ENCODE measurements around the gene TDP1. TPM values are rescaled to one million over a fixed set of nuclear protein-coding genes. Genes with fewer than 3 reads are reported as not detected.
A peak's percentile ranks its signal among the peaks of the same experiment; 100 is the strongest.

TDP1 gene
- total and polyA plus RNA-seq, 2 of the 13 experiments (the other 11 are each of a cell fraction or from before 2014, with no cell fraction given), result 16.4 to 31.2 TPM

GRCh38 chr14:89954070-89955021 is 1.4 kb upstream of the TDP1 start, which contains the start of gene EFCAB11 (continued):
- TF ChIP-seq ZNF598 (CRISPR knock-in tag; IDR thresholded peaks at IDR 0.05; ENCODE audit: borderline replicate concordance), result peak; percentile 90
- TF ChIP-seq HOXA5 (CRISPR knock-in tag; IDR thresholded peaks at IDR 0.05), result no peak
- no peak for TF ChIP-seq HOXD1 (CRISPR knock-in tag; IDR thresholded peaks at IDR 0.05)
- peak; percentile 100 for TF ChIP-seq SIN3A (IDR thresholded peaks at IDR 0.05; ENCODE audit: borderline replicate concordance, low read depth, low read length)
- TF ChIP-seq CTCF (CRISPR knock-in tag; IDR thresholded peaks at IDR 0.05), result no peak
- TF ChIP-seq RARA (CRISPR knock-in tag; IDR thresholded peaks at IDR 0.05), result no peak; the same call in 1 of the 2 replicates
- no peak for TF ChIP-seq ZNF816 (CRISPR knock-in tag; IDR thresholded peaks at IDR 0.05; ENCODE audit: borderline replicate concordance)
- peak; percentile 36 for TF ChIP-seq ATF1 (CRISPR knock-in tag; IDR thresholded peaks at IDR 0.05)
- TF ChIP-seq SMC3 (IDR thresholded peaks at IDR 0.05; ENCODE audit: low read length), result no peak
- no peak for TF ChIP-seq SNRNP70 (IDR thresholded peaks at IDR 0.05; ENCODE audit: low read depth, low read length)
- TF ChIP-seq CCDC6 (CRISPR knock-in tag; IDR thresholded peaks at IDR 0.05), result 0 out of 2 replicates have a peak, but pooled peaks have one; percentile 12
- no peak for TF ChIP-seq ZNF775 (CRISPR knock-in tag; IDR thresholded peaks at IDR 0.05; ENCODE audit: borderline replicate concordance)
- TF ChIP-seq POLR2AphosphoS5 (IDR thresholded peaks at IDR 0.05; ENCODE audit: low read depth, low read length), result peak; percentile 77
- TF ChIP-seq MYC (CRISPR knock-in tag; IDR thresholded peaks at IDR 0.05; ENCODE audit: borderline replicate concordance), result no peak; the same call in 1 of the 2 replicates
- TF ChIP-seq BCL3 (CRISPR knock-in tag; IDR thresholded peaks at IDR 0.05), result peak; percentile 61; the same call in 1 of the 2 replicates
- TF ChIP-seq KDM2A (CRISPR knock-in tag; IDR thresholded peaks at IDR 0.05; ENCODE audit: borderline replicate concordance, low read depth), result peak; percentile 73; the same call in 1 of the 2 replicates
- no peak for TF ChIP-seq CHD4 (IDR thresholded peaks at IDR 0.05; ENCODE audit: borderline replicate concordance, low read length)
- no peak for TF ChIP-seq ZNF572 (CRISPR knock-in tag; IDR thresholded peaks at IDR 0.05)
- no peak for TF ChIP-seq MLXIP (CRISPR knock-in tag; IDR thresholded peaks at IDR 0.05; ENCODE audit: borderline replicate concordance)
- peak; percentile 59; the same call in 1 of the 2 replicates for TF ChIP-seq PHF21A (CRISPR knock-in tag; IDR thresholded peaks at IDR 0.05)
- TF ChIP-seq THAP11 (CRISPR knock-in tag; IDR thresholded peaks at IDR 0.05), result peak; percentile 64
- TF ChIP-seq CREB3 (CRISPR knock-in tag; IDR thresholded peaks at IDR 0.05), result no peak
- TF ChIP-seq ZBTB7B (CRISPR knock-in tag; IDR thresholded peaks at IDR 0.05), result peak; percentile 29; the same call in 1 of the 2 replicates

All from HepG2 (cell line).